Smooth muscle cell (in vitro differentiated cells): ENCODE data around the gene LDLR. TPM values are rescaled to one million over a fixed set of nuclear protein-coding genes. Genes with fewer than 3 reads are reported as not detected.

Source experiments
- DNase-seq: peaks from one replicate; lab custom pipeline; 2025; ENCODE audit not compliant: unreplicated experiment; lab: John Stamatoyannopoulos, UW
- H2AFZ ChIP-seq: fragments of 200-600 bp; sonication (generic); 2 replicates; pipeline ENCODE4 v1.6.0; 2016; ENCODE audit warnings: antibody characterized with exemption, low read depth, mild to moderate bottlenecking
- H3F3A ChIP-seq: fragments of 200-600 bp; sonication (generic); 2 replicates; pipeline ENCODE4 v1.6.0; 2017; ENCODE audit warnings: antibody characterized with exemption, low read depth
- H3K27ac ChIP-seq: fragments of 200-600 bp; sonication (generic); 2 replicates; pipeline ENCODE4 v1.5.1; 2016; ENCODE audit warnings: low read depth, mild to moderate bottlenecking
- H3K27me3 ChIP-seq: fragments of 200-600 bp; sonication (generic); 2 replicates; pipeline ENCODE4 v1.6.1; 2016; ENCODE audit warnings: low read depth, mild to moderate bottlenecking
- H3K36me3 ChIP-seq: fragments of 200-600 bp; sonication (generic); 2 replicates; pipeline ENCODE4 v1.5.1; 2016; ENCODE audit warnings: low read depth
- H3K4me1 ChIP-seq: fragments of 200-600 bp; sonication (generic); 2 replicates; pipeline ENCODE4 v1.5.1; 2016; ENCODE audit warnings: low read depth
- H3K4me2 ChIP-seq: fragments of 200-600 bp; sonication (generic); 2 replicates; pipeline ENCODE4 v1.6.0; 2016; ENCODE audit warnings: mild to moderate bottlenecking
- H3K4me3 ChIP-seq: fragments of 200-600 bp; sonication (generic); 2 replicates; pipeline ENCODE4 v1.5.1; 2016; ENCODE audit warnings: mild to moderate bottlenecking
- H3K79me2 ChIP-seq: fragments of 200-600 bp; sonication (generic); 2 replicates; pipeline ENCODE4 v1.6.0; 2016; ENCODE audit warnings: low read depth, mild to moderate bottlenecking
- H3K9ac ChIP-seq: fragments of 200-600 bp; sonication (generic); 2 replicates; pipeline ENCODE4 v1.6.0; 2016; ENCODE audit warnings: low read depth
- H3K9me3 ChIP-seq: fragments of 200-600 bp; sonication (generic); replicated peaks from 2 replicates; pipeline ENCODE4 v1.5.1; 2016; ENCODE audit warnings: low read depth
- H4K20me1 ChIP-seq: fragments of 200-600 bp; sonication (generic); 2 replicates; pipeline ENCODE4 v1.6.0; 2016; ENCODE audit warnings: low read depth
- WGBS: methylation state at CpG from one replicate; pipeline ENCODE4 v1.1.7; 2016; ENCODE audit warnings: low lambda C conversion rate; 5-methylcytosine and 5-hydroxymethylcytosine counted together
- polyA plus RNA-seq: library from polyadenylated mRNA; unstranded; fragments of >200 nt; fragmentation: Nextera tagmentation; extraction: Ambion mirVana; gene quantifications from 2 replicates; pipeline ENCODE4 v1.2.1, GENCODE V29; 2016
- total RNA-seq: library from RNA; depleted of rRNA; stranded (reverse); fragments of >200 nt; gene quantifications from 2 replicates; pipeline ENCODE4 v1.2.3, GENCODE V29; 2014
- TF ChIP-seq, protein P1 (sequence below): fragments of 200-600 bp; sonication (generic); IDR thresholded peaks from 2 replicates; pipeline ENCODE4 v1.5.1; 2017; ENCODE audit warnings: borderline replicate concordance, mild to moderate bottlenecking, antibody characterized with exemption; ENCODE audit not compliant: insufficient read depth, poor library complexity, severe bottlenecking

Gene LDLR
- total and polyA plus RNA-seq, 2 experiments from 2014 or later, result 115 to 164 TPM

GRCh38 chr19:11090264-11090996, 1.2 kb downstream of the LDLR start:
- WGBS, result under 1% methylated on average over 39 of the region's 64 CpGs
- Histone ChIP-seq H3K27ac (peak overlapping the region; percentile 98), H3K27me3 (no peaks in the 10 kb centered on the region), H3K36me3 (no peaks in the 10 kb centered on the region), H3K79me2 (peaks cover 61% of the 10 kb centered on the region), H3K4me3 (peak overlapping the region; percentile 87), H4K20me1 (peaks cover 50% of the 10 kb centered on the region), H3K9ac (peak overlapping the region; percentile 99), H3F3A (peaks cover 12% of the 10 kb centered on the region), H2AFZ (no peak overlapping the region), H3K4me1 (peaks cover 19% of the 10 kb centered on the region), H3K4me2 (peak overlapping the region; percentile 100), H3K9me3 (no peaks in the 10 kb centered on the region)
- DNase-seq, result peak; percentile 83
- TF ChIP-seq, protein P1, sequence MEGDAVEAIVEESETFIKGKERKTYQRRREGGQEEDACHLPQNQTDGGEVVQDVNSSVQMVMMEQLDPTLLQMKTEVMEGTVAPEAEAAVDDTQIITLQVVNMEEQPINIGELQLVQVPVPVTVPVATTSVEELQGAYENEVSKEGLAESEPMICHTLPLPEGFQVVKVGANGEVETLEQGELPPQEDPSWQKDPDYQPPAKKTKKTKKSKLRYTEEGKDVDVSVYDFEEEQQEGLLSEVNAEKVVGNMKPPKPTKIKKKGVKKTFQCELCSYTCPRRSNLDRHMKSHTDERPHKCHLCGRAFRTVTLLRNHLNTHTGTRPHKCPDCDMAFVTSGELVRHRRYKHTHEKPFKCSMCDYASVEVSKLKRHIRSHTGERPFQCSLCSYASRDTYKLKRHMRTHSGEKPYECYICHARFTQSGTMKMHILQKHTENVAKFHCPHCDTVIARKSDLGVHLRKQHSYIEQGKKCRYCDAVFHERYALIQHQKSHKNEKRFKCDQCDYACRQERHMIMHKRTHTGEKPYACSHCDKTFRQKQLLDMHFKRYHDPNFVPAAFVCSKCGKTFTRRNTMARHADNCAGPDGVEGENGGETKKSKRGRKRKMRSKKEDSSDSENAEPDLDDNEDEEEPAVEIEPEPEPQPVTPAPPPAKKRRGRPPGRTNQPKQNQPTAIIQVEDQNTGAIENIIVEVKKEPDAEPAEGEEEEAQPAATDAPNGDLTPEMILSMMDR, result no peak

GRCh38 chr19:11090997-11091702, 1.9 kb downstream of the LDLR start:
- Histone ChIP-seq H3K9me3 (no peaks in the 10 kb centered on the region), H3K27me3 (no peaks in the 10 kb centered on the region), H3K4me1 (peaks cover 19% of the 10 kb centered on the region), H3K4me3 (peak overlapping the region; percentile 87), H3K9ac (peak overlapping the region; percentile 99), H2AFZ (no peak overlapping the region), H4K20me1 (peaks cover 58% of the 10 kb centered on the region), H3K4me2 (peak overlapping the region; percentile 100), H3K27ac (peak overlapping the region; percentile 98), H3K79me2 (peaks cover 68% of the 10 kb centered on the region), H3K36me3 (no peaks in the 10 kb centered on the region), H3F3A (peaks cover 12% of the 10 kb centered on the region)
- no peak for DNase-seq
- TF ChIP-seq, protein P1, result no peak
- WGBS, result 9% methylated on average over 11 of the region's 11 CpGs

DNA sequence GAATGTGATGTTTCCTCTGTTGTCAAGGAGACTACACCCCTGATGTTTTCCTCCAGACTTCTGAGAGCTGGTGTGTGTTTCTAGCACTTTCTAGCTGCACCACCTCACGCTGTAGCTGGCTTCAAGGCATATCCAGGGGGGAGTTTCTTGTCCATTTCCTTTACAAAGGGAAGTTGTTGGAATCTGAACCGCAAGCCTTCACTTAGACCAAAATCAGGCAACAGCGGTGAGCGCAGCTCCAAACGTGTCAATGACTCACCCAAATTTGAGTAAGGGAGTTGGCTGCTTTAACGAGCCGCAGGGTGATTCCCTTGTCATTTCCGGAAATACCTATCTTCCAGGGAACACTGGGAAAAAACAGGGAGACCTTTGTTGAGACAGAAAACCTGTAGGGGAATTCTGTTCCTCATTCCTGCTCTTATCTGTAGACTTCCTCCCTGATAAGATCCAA, 2.5 kb downstream of the LDLR start:
- TF ChIP-seq, protein P1, result no peak
- Histone ChIP-seq H3K27ac (peak overlapping the region; percentile 98), H3K4me1 (peaks cover 19% of the 10 kb centered on the region), H3K9ac (peak overlapping the region; percentile 99), H3K79me2 (peaks cover 74% of the 10 kb centered on the region), H3F3A (peaks cover 12% of the 10 kb centered on the region), H3K4me3 (peak overlapping the region; percentile 87), H2AFZ (no peak overlapping the region), H3K36me3 (no peaks in the 10 kb centered on the region), H3K9me3 (no peaks in the 10 kb centered on the region), H3K27me3 (no peaks in the 10 kb centered on the region), H3K4me2 (peak overlapping the region; percentile 100), H4K20me1 (peaks cover 63% of the 10 kb centered on the region)
- peak; percentile 14 for DNase-seq
- 2% methylated on average over 8 of the region's 8 CpGs for WGBS
